BJ (cell line): ENCODE results near the gene TSPAN8. TPM values are rescaled to one million over a fixed set of nuclear protein-coding genes. Genes with fewer than 3 reads are reported as not detected.

Source experiments
- CTCF ChIA-PET: fragments of 350-600 bp; formaldehyde crosslinking; extraction: SDS; loops from one replicate; lab custom pipeline; 2021; ENCODE audit warnings: antibody characterized with exemption, inconsistent platforms; lab: Yijun Ruan, JAX
- POLR2A ChIA-PET: fragments of 300-600 bp; sonication (Branson Sonifier 250); formaldehyde crosslinking; extraction: SDS; loops from one replicate; lab custom pipeline; 2021; ENCODE audit warnings: antibody characterized with exemption; lab: Charles Lee
- DNase-seq: peaks from one replicate; pipeline ENCODE4 v3.0.0-alpha.2; 2011; ENCODE audit warnings: low read depth
- H3K27me3 ChIP-seq: 2 replicates; pipeline ENCODE4 v1.6.0; 2011; ENCODE audit warnings: low read length; ENCODE audit not compliant: control insufficient read depth, insufficient read depth
- H3K36me3 ChIP-seq: 2 replicates; pipeline ENCODE4 v1.5.1; 2011; ENCODE audit warnings: low read length; ENCODE audit not compliant: control insufficient read depth, insufficient read depth
- H3K4me3 ChIP-seq: 2 replicates; pipeline ENCODE4 v1.5.1; 2011; ENCODE audit warnings: low read depth, mild to moderate bottlenecking, control low read depth, low read length
- polyA plus RNA-seq: library from polyadenylated mRNA; depleted of rRNA; stranded (reverse); fragments of >200 nt; gene quantifications from 2 replicates; pipeline ENCODE4 v1.2.3, GENCODE V29; 2011; rRNA removed
- TF ChIP-seq, protein P1 (sequence below): IDR thresholded peaks from 2 replicates; pipeline ENCODE4 v1.5.1; 2011; ENCODE audit warnings: low read depth, mild to moderate bottlenecking, control low read depth, inconsistent platforms, low read length, moderate library complexity; ENCODE audit not compliant: insufficient read depth

TSPAN8 gene
- polyA plus RNA-seq, 1 experiment: not detected

DNA sequence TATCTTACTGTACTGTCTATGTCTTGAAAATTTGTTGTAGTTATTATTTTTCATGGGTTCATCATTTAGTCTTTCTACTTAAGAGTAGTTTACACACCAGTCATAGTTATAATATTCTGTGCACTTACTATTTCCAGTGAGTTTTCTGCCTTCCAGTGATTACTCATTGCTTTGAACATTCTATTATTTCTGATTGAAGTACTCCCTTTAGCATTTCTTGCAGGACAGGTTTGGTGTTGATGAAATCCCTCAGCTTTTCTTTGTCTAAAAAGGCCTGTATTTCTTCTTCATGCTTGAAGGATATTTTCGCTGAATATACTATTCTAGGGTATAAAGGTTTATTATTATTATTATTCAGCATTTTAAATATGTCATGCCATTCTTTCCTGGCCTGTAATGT lies 66.8 kb downstream of the TSPAN8 start:
- DNase-seq: no peak
- TF ChIP-seq, protein P1, sequence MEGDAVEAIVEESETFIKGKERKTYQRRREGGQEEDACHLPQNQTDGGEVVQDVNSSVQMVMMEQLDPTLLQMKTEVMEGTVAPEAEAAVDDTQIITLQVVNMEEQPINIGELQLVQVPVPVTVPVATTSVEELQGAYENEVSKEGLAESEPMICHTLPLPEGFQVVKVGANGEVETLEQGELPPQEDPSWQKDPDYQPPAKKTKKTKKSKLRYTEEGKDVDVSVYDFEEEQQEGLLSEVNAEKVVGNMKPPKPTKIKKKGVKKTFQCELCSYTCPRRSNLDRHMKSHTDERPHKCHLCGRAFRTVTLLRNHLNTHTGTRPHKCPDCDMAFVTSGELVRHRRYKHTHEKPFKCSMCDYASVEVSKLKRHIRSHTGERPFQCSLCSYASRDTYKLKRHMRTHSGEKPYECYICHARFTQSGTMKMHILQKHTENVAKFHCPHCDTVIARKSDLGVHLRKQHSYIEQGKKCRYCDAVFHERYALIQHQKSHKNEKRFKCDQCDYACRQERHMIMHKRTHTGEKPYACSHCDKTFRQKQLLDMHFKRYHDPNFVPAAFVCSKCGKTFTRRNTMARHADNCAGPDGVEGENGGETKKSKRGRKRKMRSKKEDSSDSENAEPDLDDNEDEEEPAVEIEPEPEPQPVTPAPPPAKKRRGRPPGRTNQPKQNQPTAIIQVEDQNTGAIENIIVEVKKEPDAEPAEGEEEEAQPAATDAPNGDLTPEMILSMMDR: no peak
- POLR2A ChIA-PET: no interaction called here
- Histone ChIP-seq H3K36me3 (no peaks in the 10 kb centered on the region), H3K27me3 (no peaks in the 10 kb centered on the region), H3K4me3 (no peak overlapping the region)
- CTCF ChIA-PET: no interaction called here

DNA sequence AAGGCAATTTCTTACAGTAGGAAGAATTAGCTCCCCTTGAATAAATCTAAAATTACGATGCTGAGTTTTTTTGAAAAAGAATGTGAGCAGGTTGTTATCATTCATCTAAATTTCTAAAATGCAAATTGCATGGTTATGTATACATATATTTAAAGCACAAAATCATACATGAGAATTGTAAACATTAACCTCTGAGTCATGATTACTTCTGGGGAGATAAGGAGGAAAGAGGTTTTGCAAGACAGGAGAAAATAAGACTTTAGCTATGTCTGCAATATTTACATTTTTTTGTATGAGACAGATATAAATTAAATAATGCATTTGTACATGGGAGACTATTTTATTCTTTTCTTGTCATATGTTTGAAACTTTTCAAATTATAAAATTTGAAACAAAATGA lies 72.2 kb downstream of the TSPAN8 start:
- Histone ChIP-seq H3K27me3 (no peaks in the 10 kb centered on the region), H3K36me3 (no peaks in the 10 kb centered on the region), H3K4me3 (no peak overlapping the region)
- no peak for DNase-seq
- TF ChIP-seq, protein P1: no peak
- ChIA-PET CTCF (interaction anchor here (0.6 kb wide), 1 partner anchor 218 kb away, joined by 3 read pairs; no protein-coding TSS in a partner anchor), POLR2A (no interaction called here)

DNA sequence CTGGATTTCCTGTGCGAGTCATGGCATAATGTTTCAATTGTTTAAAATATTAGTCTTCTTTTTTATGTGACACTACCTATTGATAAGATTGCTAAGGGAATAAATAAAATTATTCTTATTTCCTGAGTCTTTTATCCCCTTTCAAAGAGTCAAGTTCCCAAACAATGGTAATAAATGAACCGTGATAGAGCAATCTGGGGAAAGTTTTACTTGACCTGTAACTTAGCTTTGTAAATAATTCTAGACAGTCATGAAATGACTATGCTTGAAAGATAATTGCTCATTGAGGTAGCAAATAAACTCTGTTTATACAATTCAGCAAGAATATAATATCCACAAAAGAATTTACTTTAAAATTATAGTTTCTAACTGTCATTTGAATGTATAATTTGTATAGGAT lies 82.1 kb downstream of the TSPAN8 start:
- ChIA-PET CTCF (no interaction called here), POLR2A (no interaction called here)
- TF ChIP-seq, protein P1: no peak
- no peak overlapping the region for H3K4me3 ChIP-seq
- no peaks in the 10 kb centered on the region for H3K27me3 ChIP-seq
- no peak for DNase-seq
- no peaks in the 10 kb centered on the region for H3K36me3 ChIP-seq

Other genes with a start within 250 kb of the TSPAN8 start
- gene PTPRR, start 237.3 kb downstream of the TSPAN8 start, polyA plus RNA-seq: 0.40 and 0.77 TPM in 2 replicates